Measurements from ENCODE around the gene CYP24A1. TPM values are rescaled to one million over a fixed set of nuclear protein-coding genes. Genes with fewer than 3 reads are reported as not detected.

Gene CYP24A1
- total and polyA plus RNA-seq, 2 donors (not counting 3 experiments of a cell fraction or from before 2014, with no cell fraction given): not detected

GRCh38 chr20:54218470-54218869, 44.7 kb upstream of the CYP24A1 start:
- FAIRE-seq: no peak
- ChIA-PET POLR2A (no interaction called here), CTCF (interaction anchor here (0.9 to 4.4 kb wide), 12 partner anchors 10 to 430 kb away, joined by 3 to 38 read pairs (median 4); partner anchors contain the start of gene PFDN4)

GRCh38 chr20:54217762-54218161, 44.0 kb upstream of the CYP24A1 start:
- POLR2A ChIA-PET: no interaction called here
- Histone ChIP-seq H3K79me2 (ENCODE audit: control insufficient read depth, insufficient read depth, low read length) (peaks cover 9% of the 10 kb centered on the region), H3K4me3 (replicated peaks in 1 of 3; ENCODE audit: insufficient read depth in 1 of 3, low read depth in 1 of 3, low read length in 3 of 3) (no peak overlapping the region), H3K27ac (ENCODE audit: insufficient read depth, low read depth, low read length) (no peak overlapping the region), H4K20me1 (replicated peaks; ENCODE audit: control insufficient read depth, extremely low read depth, insufficient read depth, low read length) (no peaks in the 10 kb centered on the region), H3K4me1 (ENCODE audit: control insufficient read depth, extremely low read depth, insufficient read depth, low read length) (peaks cover 11% of the 10 kb centered on the region), H2AFZ (ENCODE audit: low read depth, low read length) (no peak overlapping the region), H3K36me3 (ENCODE audit: control insufficient read depth in 2 of 2, extremely low read depth in 1 of 2, insufficient read depth in 2 of 2, low read length in 2 of 2) (no peaks in the 10 kb centered on the region), H3K4me2 (ENCODE audit: insufficient read depth, low read length) (no peak overlapping the region), H3K9ac (replicated peaks; ENCODE audit: extremely low read depth, insufficient read depth, low read length) (no peak overlapping the region), H3K9me3 (replicated peaks; ENCODE audit: control insufficient read depth, insufficient read depth, low read length) (no peaks in the 10 kb centered on the region), H3K27me3 (ENCODE audit: control insufficient read depth in 2 of 2, insufficient read depth in 2 of 2, low read length in 2 of 2) (no peaks in the 10 kb centered on the region), H3K9me1 (replicated peaks; ENCODE audit: control insufficient read depth, extremely low read depth, insufficient read depth, low read length) (no peaks in the 10 kb centered on the region)
- DNase-seq (ENCODE audit: low read depth, low spot score): no peak
- no TSS peak for BruUV-seq (replicated peaks)
- FAIRE-seq: no peak
- intact Hi-C loops (cut with micrococcal nuclease) (loop anchor here (1.0 to 10.0 kb wide), 3 partner anchors 9 to 1723 kb away; partner anchors contain the start of gene PFDN4), dilution Hi-C loops (cut with MboI; ENCODE audit: extremely low pct_ligation_motif_present, low sequenced_read_pairs) (no loop called here)
- TF ChIP-seq CTCF (IDR thresholded peaks at IDR 0.05; ENCODE audit: extremely low read depth in 1 of 2, insufficient read depth in 1 of 2, low read depth in 1 of 2, low read length in 2 of 2) (no peak), POLR2A (IDR thresholded peaks at IDR 0.05; ENCODE audit: low read depth, low read length) (no peak), GATA2 (IDR thresholded peaks at IDR 0.05; ENCODE audit: insufficient read depth, insufficient read length, low read depth, low read length) (no peak)
- CTCF ChIA-PET: interaction anchor here (1.1 to 4.4 kb wide), 6 partner anchors 10 to 430 kb away, joined by 3 to 38 read pairs (median 4); partner anchors contain the start of gene PFDN4

More at GRCh38 chr20:54218470-54218869, 44.7 kb upstream of the CYP24A1 start:
- Histone ChIP-seq H3K9me1 (replicated peaks; ENCODE audit: control insufficient read depth, extremely low read depth, insufficient read depth, low read length) (no peaks in the 10 kb centered on the region), H2AFZ (ENCODE audit: low read depth, low read length) (no peak overlapping the region), H4K20me1 (replicated peaks; ENCODE audit: control insufficient read depth, extremely low read depth, insufficient read depth, low read length) (no peaks in the 10 kb centered on the region), H3K4me1 (ENCODE audit: control insufficient read depth, extremely low read depth, insufficient read depth, low read length) (peaks cover 11% of the 10 kb centered on the region), H3K9ac (replicated peaks; ENCODE audit: extremely low read depth, insufficient read depth, low read length) (peak overlapping the region; percentile 40), H3K4me2 (ENCODE audit: insufficient read depth, low read length) (peak overlapping the region; percentile 25), H3K27me3 (ENCODE audit: control insufficient read depth in 2 of 2, insufficient read depth in 2 of 2, low read length in 2 of 2) (no peaks in the 10 kb centered on the region), H3K79me2 (ENCODE audit: control insufficient read depth, insufficient read depth, low read length) (peaks cover 4% of the 10 kb centered on the region), H3K36me3 (ENCODE audit: control insufficient read depth in 2 of 2, extremely low read depth in 1 of 2, insufficient read depth in 2 of 2, low read length in 2 of 2) (no peaks in the 10 kb centered on the region), H3K27ac (ENCODE audit: insufficient read depth, low read depth, low read length) (peak overlapping the region; percentile 26), H3K4me3 (replicated peaks in 1 of 3; ENCODE audit: insufficient read depth in 1 of 3, low read depth in 1 of 3, low read length in 3 of 3) (no peak overlapping the region), H3K9me3 (replicated peaks; ENCODE audit: control insufficient read depth, insufficient read depth, low read length) (no peaks in the 10 kb centered on the region)
- BruUV-seq (replicated peaks): no TSS peak
- dilution Hi-C loops (cut with MboI; ENCODE audit: extremely low pct_ligation_motif_present, low sequenced_read_pairs): no loop called here
- no peak for TF ChIP-seq EZH2 (IDR thresholded peaks at IDR 0.05; ENCODE audit: borderline replicate concordance, low read depth, low read length, severe bottlenecking)
- TF ChIP-seq MYC (IDR thresholded peaks at IDR 0.05; ENCODE audit: low read depth, low read length): no peak
- TF ChIP-seq MAX (IDR thresholded peaks at IDR 0.05; ENCODE audit: insufficient read depth, insufficient read length): no peak
- DNase-seq (ENCODE audit: low read depth, low spot score): peak; percentile 67
- intact Hi-C loops (cut with micrococcal nuclease): loop anchor here (1.0 to 10.0 kb wide), 3 partner anchors 10 to 1724 kb away; partner anchors contain the start of gene PFDN4
